ENCODE results near the gene NCAPH2.

NCAPH2 gene

GRCh38 chr22:50507991-50508884 is at the start of gene NCAPH2:
Gene NCAPH2, plus strand, starts transcription at chr22:50508224. Its CDS starts 114 bp downstream, at chr22:50508338.
- no peaks in the 10 kb centered on the region for H3K9me3 ChIP-seq (ENCODE audit: insufficient read depth, low read length)
- DNase-seq (ENCODE audit: low read depth, low spot score): peak; percentile 92
- H3K9ac ChIP-seq (ENCODE audit: insufficient read length, low read depth): peak within 1 kb of the TSS; percentile 97
- peak within 1 kb of the TSS; percentile 85 for H3K4me3 ChIP-seq (ENCODE audit: insufficient read length, low read depth)
- peaks cover 33% of the 10 kb centered on the region for H3K36me3 ChIP-seq (ENCODE audit: insufficient read depth, insufficient read length, low read length)
- TF ChIP-seq YY1 (IDR thresholded peaks at IDR 0.05; ENCODE audit: insufficient read depth, insufficient read length) (peak; percentile 76), SUZ12 (IDR thresholded peaks at IDR 0.05; ENCODE audit: extremely low read depth, insufficient read depth, insufficient read length) (no peak), ZNF274 (IDR thresholded peaks at IDR 0.05; ENCODE audit: low read depth, low read length) (no peak)
- no peaks in the 10 kb centered on the region for H3K27me3 ChIP-seq (ENCODE audit: insufficient read depth, insufficient read length)
- peaks cover 8% of the 10 kb centered on the region for H3K4me1 ChIP-seq (ENCODE audit: insufficient read depth, insufficient read length)

- no peaks in the 10 kb centered on the region for H3K4me1 ChIP-seq (ENCODE audit: insufficient read depth, insufficient read length)
- DNase-seq (ENCODE audit: low read depth, low spot score): no peak
- H3K9me3 ChIP-seq (ENCODE audit: insufficient read depth, low read length): no peaks in the 10 kb centered on the region
- H3K27me3 ChIP-seq (ENCODE audit: insufficient read depth, insufficient read length): no peaks in the 10 kb centered on the region
- H3K36me3 ChIP-seq (ENCODE audit: insufficient read depth, insufficient read length, low read length): peaks cover 89% of the 10 kb centered on the region
- no peak overlapping the region for H3K9ac ChIP-seq (ENCODE audit: insufficient read length, low read depth)
- TF ChIP-seq YY1 (IDR thresholded peaks at IDR 0.05; ENCODE audit: insufficient read depth, insufficient read length) (no peak), ZNF274 (IDR thresholded peaks at IDR 0.05; ENCODE audit: low read depth, low read length) (no peak), SUZ12 (IDR thresholded peaks at IDR 0.05; ENCODE audit: extremely low read depth, insufficient read depth, insufficient read length) (no peak)
- no peak overlapping the region for H3K4me3 ChIP-seq (ENCODE audit: insufficient read length, low read depth)
Measured at GRCh38 chr22:50459016-50459415, 49.0 kb upstream of the NCAPH2 start.

- H3K36me3 ChIP-seq (ENCODE audit: insufficient read depth, insufficient read length, low read length): peaks cover 89% of the 10 kb centered on the region
- H3K27me3 ChIP-seq (ENCODE audit: insufficient read depth, insufficient read length): no peaks in the 10 kb centered on the region
- TF ChIP-seq ZNF274 (IDR thresholded peaks at IDR 0.05; ENCODE audit: low read depth, low read length): no peak
- no peak for TF ChIP-seq YY1 (IDR thresholded peaks at IDR 0.05; ENCODE audit: insufficient read depth, insufficient read length)
- no peak for TF ChIP-seq SUZ12 (IDR thresholded peaks at IDR 0.05; ENCODE audit: extremely low read depth, insufficient read depth, insufficient read length)
- DNase-seq (ENCODE audit: low read depth, low spot score): no peak
- H3K4me1 ChIP-seq (ENCODE audit: insufficient read depth, insufficient read length): no peaks in the 10 kb centered on the region
- H3K9ac ChIP-seq (ENCODE audit: insufficient read length, low read depth): no peak overlapping the region
- no peaks in the 10 kb centered on the region for H3K9me3 ChIP-seq (ENCODE audit: insufficient read depth, low read length)
- no peak overlapping the region for H3K4me3 ChIP-seq (ENCODE audit: insufficient read length, low read depth)
Measured at GRCh38 chr22:50459496-50460140, 48.4 kb upstream of the NCAPH2 start.

GRCh38 chr22:50460938-50461337 is 47.1 kb upstream of the NCAPH2 start:
- Histone ChIP-seq H3K4me3 (ENCODE audit: insufficient read length, low read depth) (no peak overlapping the region), H3K9ac (ENCODE audit: insufficient read length, low read depth) (no peak overlapping the region), H3K9me3 (ENCODE audit: insufficient read depth, low read length) (no peaks in the 10 kb centered on the region), H3K4me1 (ENCODE audit: insufficient read depth, insufficient read length) (no peaks in the 10 kb centered on the region), H3K36me3 (ENCODE audit: insufficient read depth, insufficient read length, low read length) (peaks cover 89% of the 10 kb centered on the region), H3K27me3 (ENCODE audit: insufficient read depth, insufficient read length) (no peaks in the 10 kb centered on the region)
- no peak for TF ChIP-seq SUZ12 (IDR thresholded peaks at IDR 0.05; ENCODE audit: extremely low read depth, insufficient read depth, insufficient read length)
- TF ChIP-seq ZNF274 (IDR thresholded peaks at IDR 0.05; ENCODE audit: low read depth, low read length): no peak
- TF ChIP-seq YY1 (IDR thresholded peaks at IDR 0.05; ENCODE audit: insufficient read depth, insufficient read length): no peak
- no peak for DNase-seq (ENCODE audit: low read depth, low spot score)

GRCh38 chr22:50461536-50461935 is 46.5 kb upstream of the NCAPH2 start:
- Histone ChIP-seq H3K27me3 (ENCODE audit: insufficient read depth, insufficient read length) (no peaks in the 10 kb centered on the region), H3K9me3 (ENCODE audit: insufficient read depth, low read length) (no peaks in the 10 kb centered on the region), H3K4me1 (ENCODE audit: insufficient read depth, insufficient read length) (no peaks in the 10 kb centered on the region), H3K4me3 (ENCODE audit: insufficient read length, low read depth) (no peak overlapping the region), H3K36me3 (ENCODE audit: insufficient read depth, insufficient read length, low read length) (peaks cover 90% of the 10 kb centered on the region), H3K9ac (ENCODE audit: insufficient read length, low read depth) (no peak overlapping the region)
- TF ChIP-seq SUZ12 (IDR thresholded peaks at IDR 0.05; ENCODE audit: extremely low read depth, insufficient read depth, insufficient read length) (no peak), YY1 (IDR thresholded peaks at IDR 0.05; ENCODE audit: insufficient read depth, insufficient read length) (no peak), ZNF274 (IDR thresholded peaks at IDR 0.05; ENCODE audit: low read depth, low read length) (no peak)
- DNase-seq (ENCODE audit: low read depth, low spot score): no peak

- no peak for DNase-seq (ENCODE audit: low read depth, low spot score)
- Histone ChIP-seq H3K9ac (ENCODE audit: insufficient read length, low read depth) (no peak overlapping the region), H3K4me1 (ENCODE audit: insufficient read depth, insufficient read length) (no peaks in the 10 kb centered on the region), H3K36me3 (ENCODE audit: insufficient read depth, insufficient read length, low read length) (peaks cover 90% of the 10 kb centered on the region), H3K4me3 (ENCODE audit: insufficient read length, low read depth) (no peak overlapping the region), H3K9me3 (ENCODE audit: insufficient read depth, low read length) (no peaks in the 10 kb centered on the region), H3K27me3 (ENCODE audit: insufficient read depth, insufficient read length) (no peaks in the 10 kb centered on the region)
- TF ChIP-seq SUZ12 (IDR thresholded peaks at IDR 0.05; ENCODE audit: extremely low read depth, insufficient read depth, insufficient read length) (no peak), YY1 (IDR thresholded peaks at IDR 0.05; ENCODE audit: insufficient read depth, insufficient read length) (no peak), ZNF274 (IDR thresholded peaks at IDR 0.05; ENCODE audit: low read depth, low read length) (no peak)
Measured at GRCh38 chr22:50461979-50462540, 46.0 kb upstream of the NCAPH2 start.

Measured in NT2/D1 (cell line).